Common myeloid progenitor, CD34-positive (primary cell): ENCODE measurements around the gene CSTF3.

Source experiments
- CTCF ChIA-PET: fragments of 350-600 bp; sonication (Branson Sonifier 250); formaldehyde crosslinking; loops from one replicate; lab custom pipeline; 2021; ENCODE audit warnings: antibody characterized with exemption; lab: Charles Lee
- POLR2A ChIA-PET: fragments of 350-600 bp; sonication (Branson Sonifier 250); formaldehyde crosslinking; loops from one replicate; lab custom pipeline; 2021; ENCODE audit warnings: antibody characterized with exemption; lab: Charles Lee
- DNase-seq, 3 donors: peaks; one replicate each; pipeline versions ENCODE4 v3.0.0 to v3.0.0-alpha.2; 2013
- H3K27ac ChIP-seq, 2 experiments: 1 replicate in 1 of 2; 2 replicates in 1 of 2; pipeline ENCODE4 v1.7.0; 2013; ENCODE audit warnings: inconsistent platforms in 2 of 2, low read length in 2 of 2, mild to moderate bottlenecking in 2 of 2, low read depth in 1 of 2, moderate library complexity in 1 of 2; ENCODE audit not compliant: severe bottlenecking in 2 of 2, insufficient read depth in 1 of 2, poor library complexity in 1 of 2
- H3K27me3 ChIP-seq, 5 experiments: replicated peaks in 2 of 5; 1 replicate in 3 of 5; 2 replicates in 2 of 5; pipeline versions ENCODE4 v1.6.1 to v1.7.0; 2013; ENCODE audit warnings: low read length in 4 of 5, mild to moderate bottlenecking in 2 of 5, moderate library complexity in 2 of 5, inconsistent platforms in 1 of 5; ENCODE audit not compliant: insufficient read depth in 5 of 5, control insufficient read depth in 4 of 5
- H3K36me3 ChIP-seq, 4 experiments: 1 replicate in 2 of 4; 2 replicates in 2 of 4; pipeline versions ENCODE4 v1.6.1 to v1.7.0; 2013; ENCODE audit warnings: low read length in 3 of 4, control low read depth in 1 of 4, mild to moderate bottlenecking in 1 of 4; ENCODE audit not compliant: control insufficient read depth in 4 of 4, insufficient read depth in 4 of 4
- H3K4me1 ChIP-seq, 4 experiments: 1 replicate in 3 of 4; 2 replicates in 1 of 4; pipeline versions ENCODE4 v1.6.1 to v1.7.1; 2013; ENCODE audit warnings: low read length in 3 of 4, mild to moderate bottlenecking in 3 of 4, control low read depth in 1 of 4, inconsistent platforms in 1 of 4, moderate library complexity in 1 of 4; ENCODE audit not compliant: control insufficient read depth in 4 of 4, insufficient read depth in 4 of 4; ENCODE audit errors: control extremely low read depth in 1 of 4
- H3K4me3 ChIP-seq, 7 experiments: 1 replicate in 4 of 7; 2 replicates in 3 of 7; pipeline versions ENCODE4 v1.5.1 to v1.7.0; 2013; ENCODE audit warnings: mild to moderate bottlenecking in 7 of 7, low read length in 6 of 7, moderate library complexity in 6 of 7, inconsistent platforms in 2 of 7, low read depth in 2 of 7, control low read depth in 1 of 7; ENCODE audit not compliant: insufficient read depth in 4 of 7, control insufficient read depth in 1 of 7; ENCODE audit errors: extremely low read depth in 1 of 7
- H3K9me3 ChIP-seq, 5 experiments: 1 replicate in 4 of 5; 2 replicates in 1 of 5; pipeline versions ENCODE4 v1.6.1 to v1.7.1; 2013; ENCODE audit warnings: low read length in 4 of 5, mild to moderate bottlenecking in 2 of 5, inconsistent platforms in 1 of 5, low read depth in 1 of 5, moderate library complexity in 1 of 5; ENCODE audit not compliant: control insufficient read depth in 4 of 5, insufficient read depth in 2 of 5; ENCODE audit errors: control extremely low read depth in 1 of 5
- WGBS: methylation state at CpG from one replicate; pipeline ENCODE4 v1.1.5; 2013; ENCODE audit not compliant: insufficient coverage; 5-methylcytosine and 5-hydroxymethylcytosine counted together

Gene CSTF3

GRCh38 chr11:33039274-33040032 lies 121.8 kb downstream of the CSTF3 start, which contains the start of gene TCP11L1:
TCP11L1 (plus strand) TSS chr11:33039572; CDS start chr11:33043774, 4,202 bp downstream.
- Histone ChIP-seq H3K9me3 (no peaks in the 10 kb centered on the region), H3K27me3 (no peaks in the 10 kb centered on the region), H3K36me3 (peaks cover 2 to 8% (median 7%) of the 10 kb centered on the region in 4 experiments), H3K4me1 (peaks cover 0 to 24% (median 16%) of the 10 kb centered on the region in 4 experiments), H3K27ac (peak within 1 kb of the TSS; percentile 77 to 85), H3K4me3 (peak within 1 kb of the TSS; percentile 90 to 98 (median 95))
- POLR2A ChIA-PET, result interaction anchor here (0.7 to 1.1 kb wide), 2 partner anchors 12 to 17 kb away, joined by 3 to 6 read pairs; no protein-coding TSS in a partner anchor
- DNase-seq, result peak; percentile 89 to 92 (median 91)
- 0% methylated on average over 84 of the region's 84 CpGs for WGBS
- CTCF ChIA-PET, result interaction anchor here (0.6 to 2.0 kb wide), 10 partner anchors 8 to 704 kb away, joined by 3 to 11 read pairs (median 4); partner anchors contain the start of gene DEPDC7

- ChIA-PET CTCF (interaction anchor here (1.0 kb wide), 1 partner anchor 9 kb away, joined by 3 read pairs; no protein-coding TSS in a partner anchor), POLR2A (no interaction called here)
- no CpG with 5 or more reads among the region's 1 CpG for WGBS
- Histone ChIP-seq H3K36me3 (no peaks in the 10 kb centered on the region), H3K27ac (no peak overlapping the region), H3K27me3 (no peaks in the 10 kb centered on the region), H3K4me3 (no peak overlapping the region), H3K4me1 (peaks cover 0 to 12% (median 5%) of the 10 kb centered on the region in 4 experiments), H3K9me3 (no peaks in the 10 kb centered on the region)
- DNase-seq, result no peak
These were observed 126.3 kb downstream of the CSTF3 start for GRCh38 chr11:33035011-33035410.
